ENCODE results near the gene GNAS. TPM values are rescaled to one million over a fixed set of nuclear protein-coding genes. Genes with fewer than 3 reads are reported as not detected.

Gene GNAS
- total RNA-seq, 1 donor from 2014 or later: 617 TPM

GRCh38 chr20:58850693-58851174, 1.8 kb upstream of the GNAS start, which contains the start of gene GNAS-AS1:
Gene GNAS-AS1, minus strand, starts transcription at chr20:58850902.
- ATAC-seq: peak; percentile 88
- intact Hi-C loops (cut with DNase I): loop anchor here (5.0 kb wide), 1 partner anchor 198 kb away; the partner anchor contains the start of gene STX16

GRCh38 chr20:58851221-58851968, 1.1 kb upstream of the GNAS start:
- intact Hi-C loops (cut with DNase I): loop anchor here (5.0 kb wide), 1 partner anchor 199 kb away; the partner anchor contains the start of gene STX16
- ATAC-seq (peak; percentile 36), DNase-seq (ENCODE audit: low spot score) (no peak)

More at GRCh38 chr20:58850693-58851174, 1.8 kb upstream of the GNAS start, which contains the start of gene GNAS-AS1:
- peak; percentile 87 for DNase-seq (ENCODE audit: low spot score)

- DNase-seq (ENCODE audit: low spot score) (no peak), ATAC-seq (no peak)
- intact Hi-C loops (cut with DNase I): loop anchor here (5.0 kb wide), 1 partner anchor 200 kb away; the partner anchor contains the start of gene STX16
Observed at GRCh38 chr20:58851969-58852458, 502 bp upstream of the GNAS start.

- ATAC-seq: no peak
- no peak for DNase-seq (ENCODE audit: low spot score)
- intact Hi-C loops (cut with DNase I): loop anchor here (5.0 kb wide), 1 partner anchor 201 kb away; the partner anchor contains the start of gene STX16
Observed at GRCh38 chr20:58853466-58853865, 950 bp downstream of the GNAS start.

- DNase-seq (ENCODE audit: low spot score): no peak
- no peak for ATAC-seq
- intact Hi-C loops (cut with DNase I): loop anchor here (5.0 kb wide), 1 partner anchor 202 kb away; the partner anchor contains the start of gene STX16
Observed at GRCh38 chr20:58853976-58854637, 1.6 kb downstream of the GNAS start.

- DNase-seq (ENCODE audit: low spot score): no peak
- ATAC-seq: no peak
- intact Hi-C loops (cut with DNase I): loop anchor here (5.0 kb wide), 1 partner anchor 203 kb away; the partner anchor contains the start of gene STX16
Observed at GRCh38 chr20:58854638-58855471, 2.3 kb downstream of the GNAS start.

- ATAC-seq (no peak), DNase-seq (ENCODE audit: low spot score) (no peak)
- intact Hi-C loops (cut with DNase I): no loop called here
Observed at GRCh38 chr20:58855506-58856389, 3.2 kb downstream of the GNAS start.

GRCh38 chr20:58863044-58863790, 10.7 kb downstream of the GNAS start:
- ATAC-seq (no peak), DNase-seq (ENCODE audit: low spot score) (no peak)
- intact Hi-C loops (cut with DNase I): no loop called here

- ATAC-seq (no peak), DNase-seq (ENCODE audit: low spot score) (no peak)
- intact Hi-C loops (cut with DNase I): no loop called here
Observed at GRCh38 chr20:58864346-58864745, 11.8 kb downstream of the GNAS start.

- DNase-seq (ENCODE audit: low spot score): no peak
- intact Hi-C loops (cut with DNase I): loop anchor here (5.0 kb wide), 1 partner anchor 356 kb away; no protein-coding TSS in a partner anchor
- no peak for ATAC-seq
Observed at GRCh38 chr20:58865843-58866242, 13.3 kb downstream of the GNAS start.

- intact Hi-C loops (cut with DNase I): loop anchor here (5.0 kb wide), 1 partner anchor 355 kb away; no protein-coding TSS in a partner anchor
- ATAC-seq: peak; percentile 93
- DNase-seq (ENCODE audit: low spot score): no peak
Observed at GRCh38 chr20:58867211-58867610, 14.7 kb downstream of the GNAS start.

- DNase-seq (ENCODE audit: low spot score): no peak
- intact Hi-C loops (cut with DNase I): loop anchor here (5.0 kb wide), 1 partner anchor 354 kb away; no protein-coding TSS in a partner anchor
- no peak for ATAC-seq
Observed at GRCh38 chr20:58868795-58869194, 16.3 kb downstream of the GNAS start.

- no peak for ATAC-seq
- intact Hi-C loops (cut with DNase I): loop anchor here (5.0 kb wide), 1 partner anchor 353 kb away; no protein-coding TSS in a partner anchor
- no peak for DNase-seq (ENCODE audit: low spot score)
Observed at GRCh38 chr20:58869662-58870227, 17.2 kb downstream of the GNAS start.

- intact Hi-C loops (cut with DNase I): no loop called here
Observed at GRCh38 chr20:58870293-58871014, 17.9 kb downstream of the GNAS start.

GRCh38 chr20:58871533-58872102, 19.1 kb downstream of the GNAS start:
- intact Hi-C loops (cut with DNase I): no loop called here
- no peak for ATAC-seq
- DNase-seq (ENCODE audit: low spot score): no peak

More at GRCh38 chr20:58870293-58871014, 17.9 kb downstream of the GNAS start:
- peak; percentile 74 for ATAC-seq
- DNase-seq (ENCODE audit: low spot score): peak; percentile 84

Measured in sciatic nerve (tissue), 2 donors.